HG03025 (cell line): ENCODE results near the gene BTBD7.

Experiments used
- ATAC-seq: cut with Tn5 transposase; IDR thresholded peaks from one replicate; pipeline ENCODE4 v1.9.1; 2021; ENCODE audit warnings: mild to moderate bottlenecking, moderate library complexity; ENCODE audit not compliant: unreplicated experiment, low FRiP score

Gene BTBD7

GRCh38 chr14:93206793-93207467 is 125.9 kb downstream of the BTBD7 start, which contains the start of the genes GON7 and UBR7:
GON7 (minus strand) TSS chr14:93207065; CDS start chr14:93207037, 28 bp downstream.
UBR7 (plus strand) TSS chr14:93207256; CDS start chr14:93207292, 36 bp downstream.
- peak; percentile 87 for ATAC-seq

- ATAC-seq = no peak
Observed at GRCh38 chr14:93201155-93201704, 131.6 kb downstream of the BTBD7 start.

- no peak for ATAC-seq
Observed at GRCh38 chr14:93200553-93200952, 132.3 kb downstream of the BTBD7 start.

- no peak for ATAC-seq
Observed at GRCh38 chr14:93199031-93199430, 133.8 kb downstream of the BTBD7 start.

DNA sequence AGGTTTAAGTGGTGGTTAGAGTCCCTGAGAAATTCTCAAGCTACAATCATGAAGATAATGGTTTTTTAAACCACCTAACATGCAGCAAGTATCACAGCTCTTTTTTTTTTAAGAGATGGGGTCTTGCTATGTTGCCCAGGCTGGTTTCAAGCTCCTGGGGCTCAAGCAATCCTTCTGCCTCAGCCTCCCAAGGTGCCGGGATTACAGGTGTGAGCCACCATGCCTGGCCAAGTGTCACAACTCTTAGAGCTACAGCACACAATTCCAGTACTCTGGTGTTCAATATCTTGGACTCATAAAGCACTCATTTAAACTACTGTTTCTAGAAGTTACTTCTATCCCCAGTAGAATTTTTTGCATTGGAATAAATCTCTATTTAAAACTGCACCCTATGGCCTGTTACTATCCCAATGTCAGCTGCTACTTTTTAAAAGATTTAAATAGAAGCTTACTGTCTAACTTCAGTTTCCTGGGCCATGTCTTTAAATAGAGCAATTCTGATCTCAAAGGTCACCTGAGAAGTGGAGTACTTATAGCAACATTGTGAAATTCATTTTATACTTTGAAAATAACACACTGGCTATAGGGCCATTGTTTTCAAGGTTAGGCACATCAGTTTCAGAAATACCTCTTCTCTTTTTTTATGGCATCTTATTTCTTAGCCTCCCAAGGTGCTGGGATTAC is 137.4 kb downstream of the BTBD7 start:
- no peak for ATAC-seq
